ENCODE data around the gene CAPN2. TPM values are rescaled to one million over a fixed set of nuclear protein-coding genes. Genes with fewer than 3 reads are reported as not detected.

Gene CAPN2
- total RNA-seq, 1 experiment from 2014 or later: 155 TPM

- no peak for DNase-seq (ENCODE audit: low read depth in 1 of 2, low spot score in 2 of 2)
- Histone ChIP-seq H3K27ac (no peak overlapping the region), H3K9me3 (replicated peaks) (no peaks in the 10 kb centered on the region), H3K27me3 (replicated peaks) (no peaks in the 10 kb centered on the region), H3K36me3 (peaks cover 84% of the 10 kb centered on the region), H3K4me3 (no peak overlapping the region), H3K4me1 (replicated peaks) (peaks cover 21% of the 10 kb centered on the region)
Measured at GRCh38 chr1:223745731-223746130, 33.4 kb downstream of the CAPN2 start.

GRCh38 chr1:223747838-223748335, 35.5 kb downstream of the CAPN2 start:
- peaks cover 89% of the 10 kb centered on the region for H3K36me3 ChIP-seq
- no peak overlapping the region for H3K4me3 ChIP-seq
- no peak overlapping the region for H3K27ac ChIP-seq
- H3K4me1 ChIP-seq (replicated peaks): peaks cover 17% of the 10 kb centered on the region
- peak in 1 of 2 experiments; percentile 34 for DNase-seq (ENCODE audit: low read depth in 1 of 2, low spot score in 2 of 2)
- no peaks in the 10 kb centered on the region for H3K27me3 ChIP-seq (replicated peaks)
- H3K9me3 ChIP-seq (replicated peaks): no peaks in the 10 kb centered on the region

- no peak overlapping the region for H3K27ac ChIP-seq
- H3K4me3 ChIP-seq: no peak overlapping the region
- DNase-seq (ENCODE audit: low read depth in 1 of 2, low spot score in 2 of 2): peak in 1 of 2 experiments; percentile 48
- no peaks in the 10 kb centered on the region for H3K27me3 ChIP-seq (replicated peaks)
- peaks cover 16% of the 10 kb centered on the region for H3K4me1 ChIP-seq (replicated peaks)
- no peaks in the 10 kb centered on the region for H3K9me3 ChIP-seq (replicated peaks)
- peaks cover 92% of the 10 kb centered on the region for H3K36me3 ChIP-seq
Measured at GRCh38 chr1:223748405-223748772, 36.0 kb downstream of the CAPN2 start.

GRCh38 chr1:223748773-223749733, 36.7 kb downstream of the CAPN2 start:
- Histone ChIP-seq H3K36me3 (peaks cover 94% of the 10 kb centered on the region), H3K27me3 (replicated peaks) (no peaks in the 10 kb centered on the region), H3K27ac (no peak overlapping the region), H3K4me1 (replicated peaks) (peaks cover 16% of the 10 kb centered on the region), H3K9me3 (replicated peaks) (no peaks in the 10 kb centered on the region), H3K4me3 (no peak overlapping the region)
- peak in 1 of 2 experiments; percentile 62 for DNase-seq (ENCODE audit: low read depth in 1 of 2, low spot score in 2 of 2)

- peaks cover 96% of the 10 kb centered on the region for H3K36me3 ChIP-seq
- no peaks in the 10 kb centered on the region for H3K27me3 ChIP-seq (replicated peaks)
- H3K4me1 ChIP-seq (replicated peaks): peaks cover 16% of the 10 kb centered on the region
- H3K27ac ChIP-seq: no peak overlapping the region
- no peak overlapping the region for H3K4me3 ChIP-seq
- DNase-seq (ENCODE audit: low read depth in 1 of 2, low spot score in 2 of 2): no peak
- H3K9me3 ChIP-seq (replicated peaks): no peaks in the 10 kb centered on the region
Measured at GRCh38 chr1:223750730-223751570, 38.6 kb downstream of the CAPN2 start.

GRCh38 chr1:223751696-223752095, 39.4 kb downstream of the CAPN2 start:
- H3K27ac ChIP-seq: no peak overlapping the region
- no peak overlapping the region for H3K4me3 ChIP-seq
- peaks cover 16% of the 10 kb centered on the region for H3K4me1 ChIP-seq (replicated peaks)
- no peaks in the 10 kb centered on the region for H3K9me3 ChIP-seq (replicated peaks)
- no peak for DNase-seq (ENCODE audit: low read depth in 1 of 2, low spot score in 2 of 2)
- H3K27me3 ChIP-seq (replicated peaks): no peaks in the 10 kb centered on the region
- peaks cover 98% of the 10 kb centered on the region for H3K36me3 ChIP-seq

- H3K4me1 ChIP-seq (replicated peaks): peaks cover 12% of the 10 kb centered on the region
- DNase-seq (ENCODE audit: low read depth in 1 of 2, low spot score in 2 of 2): no peak
- no peak overlapping the region for H3K4me3 ChIP-seq
- no peak overlapping the region for H3K27ac ChIP-seq
- H3K27me3 ChIP-seq (replicated peaks): no peaks in the 10 kb centered on the region
- H3K36me3 ChIP-seq: peaks cover 98% of the 10 kb centered on the region
- no peaks in the 10 kb centered on the region; the same call in 1 of the 2 replicates for H3K9me3 ChIP-seq (replicated peaks)
Measured at GRCh38 chr1:223752721-223753515, 40.6 kb downstream of the CAPN2 start.

- no peak overlapping the region for H3K4me3 ChIP-seq
- H3K27ac ChIP-seq: no peak overlapping the region
- peaks cover 98% of the 10 kb centered on the region for H3K36me3 ChIP-seq
- H3K9me3 ChIP-seq (replicated peaks): no peaks in the 10 kb centered on the region; the same call in 1 of the 2 replicates
- DNase-seq (ENCODE audit: low read depth in 1 of 2, low spot score in 2 of 2): no peak
- H3K27me3 ChIP-seq (replicated peaks): no peaks in the 10 kb centered on the region
- H3K4me1 ChIP-seq (replicated peaks): no peaks in the 10 kb centered on the region
Measured at GRCh38 chr1:223754681-223755431, 42.5 kb downstream of the CAPN2 start.

GRCh38 chr1:223755432-223755792, 43.1 kb downstream of the CAPN2 start:
- Histone ChIP-seq H3K4me1 (replicated peaks) (no peaks in the 10 kb centered on the region), H3K36me3 (peaks cover 98% of the 10 kb centered on the region), H3K4me3 (no peak overlapping the region), H3K27ac (no peak overlapping the region), H3K27me3 (replicated peaks) (no peaks in the 10 kb centered on the region), H3K9me3 (replicated peaks) (no peaks in the 10 kb centered on the region; the same call in 1 of the 2 replicates)
- DNase-seq (ENCODE audit: low read depth in 1 of 2, low spot score in 2 of 2): no peak

- Histone ChIP-seq H3K4me1 (replicated peaks) (no peaks in the 10 kb centered on the region), H3K27me3 (replicated peaks) (no peaks in the 10 kb centered on the region), H3K4me3 (no peak overlapping the region), H3K9me3 (replicated peaks) (no peaks in the 10 kb centered on the region; the same call in 1 of the 2 replicates), H3K27ac (no peak overlapping the region), H3K36me3 (peaks cover 98% of the 10 kb centered on the region)
- no peak for DNase-seq (ENCODE audit: low read depth in 1 of 2, low spot score in 2 of 2)
Measured at GRCh38 chr1:223755992-223756775, 43.8 kb downstream of the CAPN2 start.

GRCh38 chr1:223756806-223757700, 44.7 kb downstream of the CAPN2 start:
- no peak for DNase-seq (ENCODE audit: low read depth in 1 of 2, low spot score in 2 of 2)
- no peaks in the 10 kb centered on the region for H3K4me1 ChIP-seq (replicated peaks)
- peaks cover 98% of the 10 kb centered on the region for H3K36me3 ChIP-seq
- H3K9me3 ChIP-seq (replicated peaks): no peaks in the 10 kb centered on the region; the same call in 1 of the 2 replicates
- no peak overlapping the region for H3K4me3 ChIP-seq
- H3K27ac ChIP-seq: no peak overlapping the region
- H3K27me3 ChIP-seq (replicated peaks): no peaks in the 10 kb centered on the region

Measured in SJSA1 (cell line).